T-helper 1 cell treated with Interleukin-12 subunit alpha and Interleukin-12 subunit beta and Interleukin-4 antibody, amounts not matched to agents 30 ng/mL and 1 ng/mL, for 36 hours (primary cell): Measurements from ENCODE around the gene SLC52A3. TPM values are rescaled to one million over a fixed set of nuclear protein-coding genes. Genes with fewer than 3 reads are reported as not detected.
"Not testable (repeated sequence)": the region's sequence is repeated elsewhere in the genome, so short reads cannot be mapped to it uniquely, and the experiment has no call there.

Experiments used
- intact Hi-C: fragments of 100-400 bp; cut with micrococcal nuclease; formaldehyde crosslinking; loops from one replicate; pipeline ENCODE4 v1.15.1; 2024
- total RNA-seq: library from RNA; stranded (reverse); gene quantifications from 2 replicates; pipeline ENCODE4 v1.2.3, GENCODE V29; 2022

The SLC52A3 gene
- total RNA-seq, 1 donor from 2014 or later = not detected

DNA sequence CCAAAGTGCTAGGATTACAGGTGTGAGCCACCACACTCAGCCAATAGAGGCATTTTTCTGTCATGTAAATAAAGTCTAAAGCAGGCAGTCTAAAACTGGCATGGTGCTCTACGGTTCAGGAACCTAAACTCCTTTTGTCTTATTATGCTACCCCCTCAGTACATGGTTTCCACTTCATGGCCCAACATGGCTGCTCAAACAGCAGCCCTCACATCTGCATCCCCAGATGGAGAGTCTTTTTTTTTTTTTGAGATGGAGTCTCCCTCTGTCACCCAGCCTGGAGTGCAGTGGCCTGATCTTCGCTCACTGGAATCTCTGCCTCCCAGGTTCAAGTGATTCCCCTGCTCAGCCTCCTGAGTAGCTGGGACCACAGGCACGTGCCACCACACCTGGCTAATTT is 38.3 kb downstream of the SLC52A3 start:
- intact Hi-C loops = no loop called here

DNA sequence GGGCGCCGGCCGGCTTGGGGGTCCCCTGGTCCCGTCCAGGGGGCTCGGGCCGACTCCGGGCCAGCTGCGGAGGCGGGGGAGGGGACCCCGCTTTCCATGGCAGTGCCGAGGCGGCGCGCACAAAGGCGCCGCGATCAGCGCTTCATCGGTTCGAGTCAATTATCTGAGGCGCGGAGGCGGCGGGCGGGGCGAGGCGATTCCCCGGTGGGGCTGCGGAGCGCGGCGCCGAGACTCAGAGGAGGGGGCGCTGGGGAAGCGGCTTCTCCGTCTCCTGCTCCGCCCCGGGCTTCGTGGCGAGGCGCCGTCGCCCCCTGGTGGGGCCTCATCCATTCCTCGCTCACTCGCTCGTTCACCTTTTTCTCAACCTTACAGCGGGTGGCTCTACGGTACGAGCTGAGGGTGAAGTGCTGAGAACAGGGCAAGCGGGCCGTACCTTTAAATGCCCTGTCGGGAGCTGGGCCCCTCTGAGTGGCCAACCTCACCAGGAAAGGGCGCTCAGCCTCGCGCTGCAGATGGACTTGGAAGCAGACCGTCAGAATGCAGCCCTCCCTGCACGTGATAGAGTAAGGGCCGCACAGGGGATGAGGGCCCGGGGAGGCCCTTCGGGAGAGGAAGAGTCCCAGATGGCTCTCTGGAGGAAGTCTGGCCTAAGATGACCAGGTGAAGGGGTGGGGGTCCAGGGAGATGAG is 39.9 kb downstream of the SLC52A3 start:
- intact Hi-C loops = no loop called here

GRCh38 chr20:726160-726559 is 42.1 kb downstream of the SLC52A3 start:
- intact Hi-C loops = no loop called here

- intact Hi-C loops = no loop called here
Measured at GRCh38 chr20:725491-725890, 42.8 kb downstream of the SLC52A3 start.

GRCh38 chr20:724797-725196 is 43.5 kb downstream of the SLC52A3 start:
- intact Hi-C loops = not testable (repeated sequence)

GRCh38 chr20:723756-724155 is 44.5 kb downstream of the SLC52A3 start:
- intact Hi-C loops = no loop called here

GRCh38 chr20:722822-723644 is 45.3 kb downstream of the SLC52A3 start:
- intact Hi-C loops = no loop called here

- intact Hi-C loops = no loop called here
Measured at GRCh38 chr20:721876-722275, 46.4 kb downstream of the SLC52A3 start.

DNA sequence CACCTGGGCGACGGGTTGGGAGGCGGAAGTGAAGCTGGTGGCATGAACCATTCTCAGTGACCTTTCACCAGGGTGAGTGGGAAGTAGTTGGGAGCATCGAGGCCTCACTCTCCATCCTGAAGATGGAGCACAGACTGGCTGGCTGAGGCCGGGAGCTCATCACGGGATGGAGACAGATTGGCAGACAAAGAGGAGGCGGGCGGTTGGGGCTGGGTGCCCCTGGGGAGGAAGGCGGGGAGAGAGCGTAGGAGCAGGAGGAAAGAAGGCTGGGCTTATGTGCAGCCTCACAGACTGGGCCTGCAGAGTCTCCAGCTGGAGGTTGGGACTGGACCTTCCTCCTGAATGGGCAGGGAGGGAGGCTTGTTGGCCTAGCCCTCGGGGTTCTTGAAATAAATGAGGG is 48.5 kb downstream of the SLC52A3 start:
- intact Hi-C loops = no loop called here

GRCh38 chr20:719068-719467 is 49.2 kb downstream of the SLC52A3 start:
- intact Hi-C loops = no loop called here

GRCh38 chr20:717832-718231 is 50.5 kb downstream of the SLC52A3 start:
- intact Hi-C loops = no loop called here

DNA sequence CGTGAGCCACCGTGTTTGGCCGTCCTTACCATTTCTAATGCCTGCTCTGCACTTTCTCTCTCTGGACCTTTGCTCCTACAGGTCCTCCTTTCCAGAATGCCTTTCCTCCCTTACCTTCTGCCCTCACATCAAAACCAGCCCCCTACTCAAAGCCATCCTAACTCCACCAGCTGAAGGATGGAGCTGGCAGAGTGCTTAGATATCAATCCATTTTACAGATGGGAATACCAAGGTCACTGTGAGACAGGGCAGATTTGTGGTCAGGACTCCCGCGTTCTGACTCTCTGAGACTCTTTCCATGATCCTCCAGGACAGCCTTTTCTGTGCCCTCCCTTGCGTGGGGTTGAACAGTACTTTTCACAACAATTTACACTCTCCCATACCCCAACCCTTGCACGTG is 51.0 kb downstream of the SLC52A3 start:
- intact Hi-C loops = no loop called here

- intact Hi-C loops = no loop called here
Measured at GRCh38 chr20:714453-714852, 53.8 kb downstream of the SLC52A3 start.

DNA sequence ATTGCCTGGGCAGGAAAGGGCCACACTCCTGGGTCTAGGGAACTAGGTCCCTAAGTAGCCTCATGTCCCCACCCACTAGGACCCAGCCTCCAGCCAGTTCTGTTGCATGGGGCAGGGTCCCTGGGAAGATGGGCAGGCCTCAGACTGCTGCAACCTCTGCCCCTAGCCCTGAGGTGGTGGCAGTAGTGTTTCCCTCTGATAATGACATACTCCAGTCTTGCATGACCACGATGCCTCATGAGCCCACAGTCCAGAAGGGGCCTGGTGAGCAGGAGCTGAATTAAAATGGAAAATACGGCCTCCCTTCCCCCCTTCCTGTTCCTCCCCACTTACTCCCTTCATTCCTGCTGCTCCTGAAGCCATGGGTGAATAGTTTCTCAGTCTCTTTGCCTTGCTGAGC is 56.7 kb downstream of the SLC52A3 start:
- intact Hi-C loops = no loop called here

- intact Hi-C loops = no loop called here
Measured at GRCh38 chr20:710780-711450, 57.4 kb downstream of the SLC52A3 start.

Other genes starting within 250 kb of the SLC52A3 start
- gene CSNK2A1, start 224.7 kb downstream of the SLC52A3 start, total RNA-seq = 121 and 124 TPM in 2 replicates
- gene TCF15, start 158.2 kb downstream of the SLC52A3 start, total RNA-seq = not detected in 2 replicates
- 16.8 and 17.1 TPM in 2 replicates for gene SRXN1, start 115.3 kb downstream of the SLC52A3 start, total RNA-seq
- gene SCRT2, start 92.7 kb downstream of the SLC52A3 start, total RNA-seq = not detected in 2 replicates
- 27.4 and 28.3 TPM in 2 replicates for gene FAM110A, start 65.2 kb upstream of the SLC52A3 start, total RNA-seq
- not detected in 2 replicates for gene ANGPT4, start 147.8 kb upstream of the SLC52A3 start, total RNA-seq
- not detected in 2 replicates for gene RSPO4, start 233.8 kb upstream of the SLC52A3 start, total RNA-seq